Left lobe of liver (tissue), 2 donors: ENCODE results near the gene NFATC2. TPM values are rescaled to one million over a fixed set of nuclear protein-coding genes. Genes with fewer than 3 reads are reported as not detected.

Experiments used
- ATAC-seq: fragments of 200-7000 bp; cut with Tn5 transposase; one replicate; pipeline ENCODE4 v1.9.1; 2020; ENCODE audit warnings: mild to moderate bottlenecking, moderate library complexity
- DNase-seq: peaks from one replicate; pipeline ENCODE4 v3.0.0-alpha.2; 2020; ENCODE audit warnings: low spot score
- total RNA-seq: library from RNA; stranded (reverse); gene quantifications from one replicate; pipeline ENCODE4 v1.2.1, GENCODE V29; 2021
- donor health status: DM: no; HTN: no; CAD: no; lungs with moderate emphysema.
- donor health status: DM: no; HTN: yes; CAD: no.

NFATC2 gene
- total RNA-seq, 1 donor from 2014 or later, result 4.6 TPM

DNA sequence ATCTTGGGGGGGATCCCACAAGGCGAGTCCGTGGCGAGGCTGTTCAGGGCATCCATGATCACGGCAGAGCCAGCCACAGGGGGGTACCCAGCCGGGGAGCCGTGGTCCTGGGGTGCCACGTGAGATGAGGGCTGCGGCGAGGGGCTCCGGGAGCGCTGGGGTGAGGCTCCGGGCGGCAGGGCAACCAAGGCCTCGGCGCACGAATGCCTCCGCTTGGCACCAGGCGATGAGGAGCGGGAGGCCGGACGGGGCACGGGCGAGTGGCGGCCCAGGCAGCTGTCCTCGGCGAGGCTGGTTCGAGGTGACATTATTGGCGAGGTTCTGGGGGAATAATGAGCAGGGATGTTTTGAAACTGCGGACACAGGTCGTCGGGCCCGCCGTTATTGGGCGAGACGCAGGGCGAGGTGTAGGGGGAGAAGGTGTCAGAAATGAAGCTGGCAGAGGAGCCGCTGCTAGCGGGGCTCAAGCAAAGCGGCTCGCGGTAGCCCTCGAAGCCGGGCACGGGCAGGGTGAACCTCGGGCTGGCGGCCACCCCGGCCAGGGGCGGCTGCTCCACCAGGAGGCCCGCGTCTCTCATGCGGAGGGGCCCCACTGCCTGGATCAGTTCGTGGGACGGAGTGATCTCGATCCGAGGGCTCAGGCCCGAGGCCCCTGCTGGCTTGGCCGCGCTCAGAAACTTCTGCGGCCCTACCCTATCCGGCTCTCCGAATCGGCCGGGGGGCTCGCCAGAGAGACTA lies 19.1 kb downstream of the NFATC2 start:
- ATAC-seq, result no peak

DNA sequence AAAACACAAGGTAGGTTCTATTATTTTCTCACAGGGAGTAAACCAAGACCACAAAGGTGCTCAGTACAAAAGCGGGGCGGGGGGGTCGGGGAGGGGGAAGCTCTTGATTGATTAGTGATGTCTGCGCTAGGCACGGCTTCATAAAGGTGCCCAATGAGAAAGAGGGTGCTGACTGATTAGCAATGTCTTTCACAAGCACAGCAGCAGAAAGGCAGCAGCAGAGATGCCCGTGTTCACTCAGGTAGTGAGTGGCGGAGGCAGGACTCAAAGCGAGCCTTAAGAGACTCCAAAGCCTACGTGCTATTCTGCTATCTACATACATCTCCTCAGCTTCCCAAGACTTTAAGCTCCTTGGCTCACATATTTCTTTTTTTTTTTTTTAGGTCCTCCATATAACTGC lies 20.3 kb downstream of the NFATC2 start:
- ATAC-seq (no peak), DNase-seq (no peak)

More for the DNA sequence above, 19.1 kb downstream of the NFATC2 start:
- DNase-seq, result no peak

DNA sequence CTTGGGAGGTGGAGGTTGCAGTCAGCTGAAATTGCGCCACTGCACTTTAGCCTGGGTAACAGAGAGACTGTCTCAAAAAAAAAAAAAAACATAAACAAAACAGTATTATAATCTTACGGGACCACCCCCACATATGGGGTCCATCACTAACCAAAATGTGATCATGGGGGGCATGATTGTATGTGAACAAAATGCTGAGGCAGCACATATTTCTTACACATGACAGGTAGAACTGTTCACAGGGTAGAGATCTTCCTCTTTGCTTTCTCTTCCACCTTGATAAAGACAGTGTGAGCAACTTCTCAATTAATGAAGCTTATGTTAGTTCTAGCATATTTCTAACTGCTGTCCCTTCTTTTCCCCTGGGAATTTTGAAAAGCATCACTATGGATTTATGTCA lies 24.7 kb downstream of the NFATC2 start:
- DNase-seq, result no peak
- no peak for ATAC-seq

DNA sequence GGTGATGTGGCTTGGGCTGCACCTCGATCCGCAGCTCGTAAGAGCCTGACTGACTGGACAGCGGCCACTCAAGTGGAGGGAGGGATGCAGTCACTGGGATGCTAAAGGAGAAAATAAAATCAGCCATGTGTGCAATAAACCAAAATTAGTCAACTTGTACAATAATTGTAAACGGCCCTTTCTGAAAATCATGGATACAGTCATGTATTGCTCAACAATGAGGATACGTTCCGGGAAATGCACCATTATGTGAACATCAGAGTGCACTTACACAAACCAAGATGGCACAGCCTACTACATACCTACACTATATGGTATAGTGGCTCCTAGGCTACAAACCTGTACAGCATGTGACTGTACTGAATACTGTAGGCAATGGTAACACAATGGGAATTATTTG lies 25.7 kb downstream of the NFATC2 start:
- ATAC-seq, result no peak
- DNase-seq, result no peak

DNA sequence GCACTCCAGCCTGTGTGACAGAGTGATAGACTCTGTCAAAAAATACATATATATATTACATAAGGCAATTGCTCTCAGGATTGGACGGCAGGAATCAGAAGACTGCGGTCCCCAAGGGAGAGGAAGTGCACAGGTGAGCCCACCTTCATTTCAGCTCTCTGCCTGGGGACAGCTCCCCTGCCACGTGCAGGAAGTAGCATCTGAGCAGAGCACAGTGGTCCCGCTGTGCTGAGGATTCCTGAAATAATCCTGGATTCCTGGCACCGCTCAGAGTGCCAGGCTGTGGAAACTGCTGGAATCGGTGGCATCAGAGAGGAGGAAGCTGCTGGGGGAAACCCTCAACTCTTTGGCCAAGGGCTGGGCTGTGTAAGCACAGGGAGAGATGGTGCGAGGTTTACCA lies 27.7 kb downstream of the NFATC2 start:
- ATAC-seq (no peak), DNase-seq (no peak)

DNA sequence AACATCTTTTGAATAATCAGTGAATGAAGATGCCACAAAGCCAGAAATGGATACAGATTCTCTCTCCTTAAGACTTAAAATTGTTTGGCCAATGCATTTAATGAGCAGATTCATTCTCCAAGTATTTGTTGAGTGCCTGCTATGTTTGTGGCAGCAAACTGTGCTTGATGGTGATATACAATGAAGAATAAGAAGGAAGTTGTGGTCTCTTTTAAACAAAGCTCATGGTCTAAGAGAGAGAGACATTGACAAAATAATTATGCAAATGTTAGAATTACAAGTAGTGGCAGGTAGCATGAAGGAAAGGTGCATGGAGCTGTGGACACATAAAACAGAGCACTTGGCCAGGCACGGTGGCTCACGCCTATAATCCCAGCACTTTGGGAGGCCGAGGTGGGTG lies 28.3 kb downstream of the NFATC2 start:
- DNase-seq (no peak), ATAC-seq (no peak)

DNA sequence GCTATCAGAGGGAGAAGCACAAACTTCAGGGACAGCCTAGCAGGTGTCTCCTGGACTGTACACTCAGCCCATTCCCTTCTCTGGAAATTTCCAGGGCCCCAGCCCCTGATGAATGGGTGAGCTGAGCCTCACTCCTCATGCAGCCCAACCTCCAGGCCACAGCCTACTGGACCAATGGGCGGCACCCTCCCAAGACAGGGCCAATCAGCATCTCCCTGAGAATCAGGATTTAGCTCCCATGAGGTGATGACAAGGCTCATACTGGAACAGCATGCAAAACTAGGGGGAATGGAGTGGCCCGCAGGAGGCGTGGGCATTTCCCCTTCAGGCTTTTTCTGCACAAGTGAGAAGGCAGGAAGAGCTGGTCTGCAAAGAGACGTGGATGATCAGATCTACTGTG lies 29.0 kb downstream of the NFATC2 start:
- DNase-seq (no peak), ATAC-seq (no peak)

DNA sequence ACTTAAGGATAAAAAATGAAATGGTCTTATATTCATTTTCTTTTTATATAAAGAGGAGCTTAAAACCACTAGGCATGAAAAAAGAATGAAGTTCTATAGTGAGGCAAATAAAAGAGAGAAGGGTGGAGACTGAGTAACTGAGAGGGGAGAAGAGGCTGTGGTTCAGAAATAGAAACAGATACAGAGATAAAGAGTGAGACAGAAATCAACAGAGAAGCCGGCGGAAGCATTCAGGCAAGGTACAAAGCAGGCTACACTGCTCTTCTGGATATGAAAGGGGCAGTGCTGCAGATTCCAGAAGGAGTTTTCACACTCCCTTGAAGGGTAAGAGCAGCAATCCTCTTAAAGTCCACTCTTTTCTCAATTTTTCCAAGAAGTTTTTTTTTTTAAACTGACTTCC lies 29.9 kb downstream of the NFATC2 start:
- DNase-seq (no peak), ATAC-seq (no peak)

DNA sequence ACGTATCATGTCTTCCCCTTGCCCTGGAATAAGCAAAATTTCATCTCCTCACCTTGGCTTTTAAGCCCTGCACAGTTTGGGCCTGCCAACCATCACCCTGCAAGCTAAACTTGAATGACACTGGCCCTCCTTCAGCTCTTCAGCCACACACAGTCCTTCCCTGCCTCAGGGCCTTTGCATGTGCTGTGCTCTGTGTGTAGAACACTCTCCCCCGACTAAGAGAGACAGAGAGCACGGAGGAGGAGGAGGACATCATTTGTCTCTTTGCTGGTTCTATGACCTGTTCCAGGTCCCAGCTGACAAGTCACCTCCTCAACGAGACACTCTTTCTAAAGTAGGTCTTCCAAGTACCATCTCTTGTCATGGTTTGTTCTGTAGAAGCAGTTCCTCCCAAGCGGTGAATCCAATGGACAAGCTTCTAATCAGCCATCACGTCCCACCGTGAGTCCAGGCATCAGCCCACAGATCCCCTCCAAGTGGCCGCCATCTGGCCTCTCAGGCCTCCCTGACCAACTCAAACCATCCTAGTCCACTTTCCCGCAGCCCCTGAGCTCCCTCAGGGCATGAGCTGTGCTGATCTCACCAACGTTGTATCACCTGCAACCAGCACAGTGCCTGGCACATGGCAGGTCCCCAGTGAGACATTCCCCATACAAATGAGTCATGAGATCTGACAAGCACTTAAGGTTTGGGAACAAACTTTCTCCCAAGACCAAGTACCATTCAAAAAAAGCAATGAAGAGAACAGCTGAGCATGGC lies 30.5 kb downstream of the NFATC2 start:
- no peak for ATAC-seq

DNA sequence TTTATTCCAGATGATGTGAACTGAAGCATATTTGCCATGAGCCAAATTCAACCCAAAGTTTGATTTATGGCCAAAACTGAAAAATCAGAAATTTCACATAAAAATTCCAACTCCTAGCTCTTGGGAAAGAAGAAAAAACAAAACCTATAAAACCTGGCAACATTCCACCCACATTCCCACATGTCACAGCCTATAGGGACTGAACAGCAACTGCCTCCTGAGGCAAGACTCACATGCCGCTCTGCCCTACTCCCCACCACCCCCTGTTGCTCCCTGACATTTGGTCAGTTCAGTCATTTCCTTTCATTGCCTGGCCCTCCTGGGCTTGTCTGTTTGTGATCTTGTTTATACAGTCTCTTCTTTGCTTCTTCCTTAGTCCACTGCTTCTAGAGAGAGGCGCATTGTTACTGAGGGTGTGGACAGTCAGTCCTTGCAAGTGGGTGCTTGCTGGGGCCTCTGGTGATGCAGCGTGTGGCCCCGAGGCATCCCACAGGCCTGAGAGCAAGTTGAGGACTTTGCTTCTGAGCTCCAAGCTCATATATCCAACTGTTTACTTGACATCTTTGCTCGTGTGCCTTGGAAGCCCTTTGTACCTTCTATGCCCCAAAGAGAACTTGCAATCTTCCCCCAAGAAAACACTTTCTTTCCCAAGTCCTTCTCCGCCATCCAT lies 31.4 kb downstream of the NFATC2 start:
- no peak for ATAC-seq
- no peak for DNase-seq

More for the DNA sequence above, 30.5 kb downstream of the NFATC2 start:
- no peak for DNase-seq

DNA sequence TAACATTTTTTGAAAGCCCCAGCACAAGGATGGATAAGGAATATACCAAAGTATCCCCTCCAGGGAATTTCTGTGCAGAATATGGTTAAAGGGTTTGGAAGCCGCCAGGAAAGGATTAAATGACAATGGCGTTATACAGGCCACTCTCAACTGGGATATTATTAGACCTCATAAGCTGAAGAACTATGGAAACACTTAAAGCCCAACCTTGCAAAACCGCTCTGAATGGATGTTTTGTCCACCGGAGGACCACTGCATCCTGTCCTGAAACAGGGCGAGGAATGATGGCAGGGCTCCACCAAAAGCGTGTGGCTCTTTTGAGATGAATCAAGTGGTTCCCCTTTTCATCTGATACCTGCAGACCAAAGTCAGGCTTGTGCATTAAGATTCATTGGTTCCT lies 32.4 kb downstream of the NFATC2 start:
- DNase-seq, result no peak
- ATAC-seq, result no peak

DNA sequence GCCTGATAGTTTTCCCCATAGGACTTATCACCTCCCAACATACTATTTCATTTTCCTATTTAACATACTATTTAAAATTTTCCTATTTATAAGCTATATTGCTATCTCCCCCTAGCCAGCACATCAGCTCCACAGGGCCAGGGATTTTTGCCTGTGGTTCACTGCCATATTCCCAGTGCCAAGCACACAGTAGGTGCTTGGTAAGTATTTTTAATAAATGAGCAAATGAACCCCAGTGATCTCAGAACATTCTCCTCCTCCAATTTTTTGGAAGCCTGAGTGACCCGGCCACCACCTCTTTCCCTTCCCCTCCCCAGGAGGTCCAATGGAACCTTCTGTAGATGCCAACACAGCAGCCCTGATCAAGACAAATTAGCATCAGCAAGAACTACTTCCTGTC lies 33.3 kb downstream of the NFATC2 start:
- no peak for DNase-seq
- ATAC-seq, result no peak

DNA sequence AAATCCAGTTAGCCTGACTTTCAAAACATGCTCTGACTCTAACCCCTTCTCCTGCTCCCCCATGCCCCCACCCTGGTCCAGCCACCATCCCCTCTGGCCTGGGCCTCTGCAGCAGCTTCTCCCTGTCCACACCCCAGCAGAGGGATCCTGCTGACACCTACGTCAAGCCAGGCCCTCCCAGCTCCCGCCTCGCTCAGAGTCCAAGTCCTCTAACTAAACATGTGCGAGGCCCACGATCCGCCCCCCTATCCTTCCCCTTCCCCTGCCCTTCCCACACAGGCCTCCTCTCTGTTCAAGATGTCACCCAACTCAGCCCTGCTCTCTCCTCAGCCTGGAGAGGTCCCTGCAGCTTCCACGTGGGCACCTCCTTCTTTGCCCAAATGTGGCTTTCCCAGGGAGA lies 33.7 kb downstream of the NFATC2 start:
- DNase-seq (no peak), ATAC-seq (no peak)

DNA sequence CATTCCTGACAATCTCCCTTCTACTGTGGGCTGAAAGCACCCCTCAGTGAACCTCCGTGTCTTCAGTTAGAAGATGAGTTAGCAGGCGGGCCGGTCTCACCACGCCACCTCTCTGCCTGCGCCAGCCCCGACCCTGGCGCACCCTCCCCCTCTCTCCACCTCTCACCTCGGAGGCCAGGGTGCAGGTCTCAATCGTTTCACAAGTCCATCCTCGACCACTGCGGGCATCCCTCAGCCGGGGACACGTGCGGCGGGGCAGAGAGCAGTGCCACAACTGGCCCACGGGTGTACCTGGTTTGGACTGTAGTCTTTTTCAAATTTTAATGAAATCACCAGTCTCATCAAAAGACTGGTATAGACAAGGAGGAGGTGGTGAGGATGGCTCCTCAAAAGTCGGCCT lies 34.4 kb downstream of the NFATC2 start:
- DNase-seq (no peak), ATAC-seq (no peak)

DNA sequence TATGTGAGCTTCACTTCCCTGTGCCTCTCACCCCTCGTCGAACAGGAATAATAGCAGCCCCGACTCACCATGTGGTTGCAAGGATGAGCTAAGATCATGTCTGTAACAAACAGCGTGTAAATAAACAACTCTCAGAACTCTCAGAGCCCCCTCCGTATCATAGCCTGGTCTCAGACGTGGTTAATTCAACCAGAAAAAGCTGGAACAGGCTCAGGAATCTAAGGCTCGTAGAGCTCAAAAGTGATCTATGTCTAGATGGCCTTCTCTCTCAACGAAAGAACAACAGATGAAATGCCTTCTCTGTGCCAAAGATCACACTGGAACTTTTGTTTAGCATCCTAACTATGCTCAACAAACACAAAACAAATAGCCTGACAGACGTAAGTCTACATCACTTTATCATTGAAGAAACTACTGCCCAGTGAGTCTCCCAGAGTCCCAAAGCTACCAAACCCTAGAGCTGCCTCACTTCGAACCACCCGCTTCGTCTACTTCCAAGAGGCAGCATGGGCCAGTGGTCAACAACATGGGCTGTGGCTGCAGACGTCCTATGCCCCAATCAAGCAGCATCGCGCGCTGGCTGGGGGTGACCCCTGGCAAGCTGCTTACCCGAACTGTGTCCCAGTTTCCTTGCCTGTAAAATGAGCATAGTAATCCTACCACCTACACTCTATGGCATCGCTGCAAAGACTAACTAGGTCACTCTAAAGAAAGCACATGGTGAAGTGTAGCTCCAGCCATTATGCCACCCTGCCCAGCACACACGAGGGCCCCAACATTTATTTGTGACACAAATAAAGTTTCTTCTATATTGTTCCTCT lies 35.1 kb downstream of the NFATC2 start:
- ATAC-seq, result no peak
- no peak for DNase-seq

DNA sequence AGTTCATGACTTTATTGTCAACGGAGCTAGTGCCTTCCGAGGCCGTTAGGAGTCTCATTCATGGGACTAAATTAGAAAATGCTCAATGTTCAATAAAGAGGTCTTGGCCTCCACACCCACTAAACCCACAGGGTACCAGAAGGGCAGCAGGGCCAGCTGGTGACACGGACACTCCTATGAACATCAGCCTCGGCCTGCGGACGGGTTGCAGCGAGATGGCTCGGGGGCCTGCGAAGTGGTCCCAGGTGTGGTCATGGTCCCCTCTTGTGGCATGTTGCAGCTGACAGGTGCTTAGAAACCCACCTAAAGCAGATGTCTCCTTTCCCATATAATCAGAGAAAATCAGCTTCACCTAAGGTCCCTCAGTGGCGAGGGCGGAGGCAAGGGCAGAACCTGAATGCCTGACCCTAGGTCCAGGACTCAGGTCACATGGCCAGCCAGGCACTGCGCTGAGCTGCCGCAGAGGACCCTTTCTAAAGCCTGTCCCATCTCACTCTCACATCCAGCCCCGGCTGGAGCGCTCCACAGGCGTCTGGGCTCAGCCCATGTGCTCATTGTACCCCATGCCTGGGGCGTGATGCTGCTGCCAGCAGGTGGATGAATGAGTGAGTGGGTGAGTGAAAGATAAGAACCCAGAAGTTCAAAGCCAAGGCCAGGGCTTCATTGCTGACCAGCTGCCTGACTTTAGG lies 35.8 kb downstream of the NFATC2 start:
- ATAC-seq (no peak), DNase-seq (no peak)

DNA sequence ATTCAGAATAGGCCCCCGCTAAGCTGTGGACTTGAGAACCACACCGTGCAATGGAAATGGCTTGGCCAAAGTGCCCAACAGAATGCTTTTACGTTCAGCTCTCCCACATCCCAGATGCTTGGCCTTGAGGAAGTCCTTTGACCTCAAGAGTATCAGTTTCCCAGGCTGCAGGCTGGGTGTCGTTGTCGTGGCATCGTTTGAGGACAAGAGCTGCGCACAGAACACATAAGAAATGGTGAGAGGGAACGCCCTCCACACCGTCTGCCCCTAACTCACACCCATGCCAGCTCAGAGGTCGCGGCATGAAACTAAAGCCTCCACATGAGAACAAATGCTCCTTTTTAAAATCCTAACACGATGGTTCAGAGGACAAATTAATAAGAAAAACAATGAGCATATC lies 37.0 kb downstream of the NFATC2 start:
- ATAC-seq, result no peak
- no peak for DNase-seq

DNA sequence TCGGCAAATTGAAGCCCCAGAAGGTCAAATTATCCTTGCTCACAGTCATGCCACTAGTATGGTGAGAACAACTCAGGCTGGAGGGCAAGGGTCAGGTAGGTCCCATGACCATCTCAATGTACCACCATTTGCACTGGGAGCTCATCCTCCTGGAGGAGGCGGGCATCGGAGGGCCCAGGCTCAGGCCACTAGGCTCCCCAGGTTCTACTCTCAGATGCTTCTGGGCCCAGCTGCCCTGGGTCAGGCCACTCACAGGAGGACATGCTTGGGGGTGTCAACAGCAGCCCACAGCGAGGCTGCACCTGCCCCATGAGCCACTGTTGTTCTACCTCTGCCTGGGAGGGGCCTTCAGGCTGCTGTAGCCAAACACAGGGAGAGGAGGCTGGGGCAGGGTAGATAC lies 39.1 kb downstream of the NFATC2 start:
- ATAC-seq (no peak), DNase-seq (no peak)

DNA sequence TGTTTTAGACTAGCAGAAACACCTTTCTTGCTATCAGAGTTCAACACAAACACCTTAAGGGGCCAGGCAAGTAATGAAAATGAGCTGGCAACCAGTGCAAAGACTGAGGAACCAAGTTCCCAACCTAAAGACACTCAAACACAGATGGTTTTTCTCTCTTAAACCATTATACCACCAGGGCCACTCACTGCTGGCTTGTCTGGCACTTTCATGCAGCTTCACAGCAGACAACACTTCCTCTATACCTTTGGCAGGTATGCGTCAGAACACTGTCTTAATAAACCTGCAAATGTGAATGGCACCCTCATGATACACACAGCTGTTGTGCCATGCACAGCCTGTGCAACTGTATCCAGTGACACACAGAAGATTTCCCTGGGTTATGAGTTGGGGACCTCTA lies 41.6 kb downstream of the NFATC2 start:
- ATAC-seq (no peak), DNase-seq (no peak)

DNA sequence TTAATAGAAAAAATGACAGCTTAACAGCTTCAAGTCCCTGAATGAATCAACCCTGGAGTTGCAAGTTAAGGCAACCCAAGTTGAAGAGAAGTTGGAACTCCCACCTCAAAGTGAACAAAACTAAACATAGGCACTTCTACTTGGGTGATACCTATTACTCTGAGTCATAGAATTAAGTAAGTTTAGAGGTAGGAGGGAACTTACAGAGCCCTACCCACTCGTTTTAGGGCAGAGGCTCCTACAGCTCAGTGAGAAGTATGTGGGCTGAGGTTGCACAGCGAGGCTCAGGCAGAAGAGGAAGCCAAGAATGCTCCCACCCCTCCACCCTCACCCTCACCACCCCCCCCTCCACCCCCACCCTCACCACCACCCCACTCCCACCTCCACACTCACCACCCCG lies 42.2 kb downstream of the NFATC2 start:
- DNase-seq (no peak), ATAC-seq (peak; percentile 21)
